ENCODE results near the gene FLT3LG. TPM values are rescaled to one million over a fixed set of nuclear protein-coding genes. Genes with fewer than 3 reads are reported as not detected.

The FLT3LG gene
- 1 to 10 TPM; 4.4 to 6.8 (median 4.9) TPM for total RNA-seq
- polyA plus RNA-seq: 6.6 TPM
- long read RNA-seq, donor 1, partial matches to known transcripts: 1 of 3 reads
- long read RNA-seq, donor 1, other reads (novel, unspliced or antisense): 1 of 3 reads
- long read RNA-seq, donor 2, partial matches to known transcripts: 0 of 1 reads
- long read RNA-seq, donor 2, other reads (novel, unspliced or antisense): 1 of 1 reads
- long read RNA-seq, donor 3: 0 reads
- long read RNA-seq, donor 4, partial matches to known transcripts: 0 of 1 reads
- long read RNA-seq, donor 4, other reads (novel, unspliced or antisense): 0 of 1 reads

GRCh38 chr19:49473868-49474541, at the start of gene FLT3LG:
Gene FLT3LG (plus strand): TSS chr19:49474215. CDS start chr19:49474640, 425 bp downstream.
- ATAC-seq (peak; percentile 72 to 75), DNase-seq (peak; percentile 77 to 91 (median 91))
- H3K27ac ChIP-seq (ENCODE audit: low read length): peak within 1 kb of the TSS; percentile 71
- intact Hi-C loops (cut with DNase I): loop anchor here in 2 of 4 donors (2.0 kb wide), 1 partner anchor 73 kb away; no protein-coding TSS in a partner anchor
- peak within 1 kb of the TSS; percentile 47 for H3K4me3 ChIP-seq (ENCODE audit: low read length)
- no peaks in the 10 kb centered on the region for H3K4me1 ChIP-seq (ENCODE audit: control insufficient read depth, insufficient read depth, low read length)
- 1% methylated on average over 33 of the region's 33 CpGs for WGBS
- H3K27me3 ChIP-seq (ENCODE audit: control insufficient read depth, insufficient read depth): no peaks in the 10 kb centered on the region
- H3K9me3 ChIP-seq (ENCODE audit: control insufficient read depth, low read length): no peaks in the 10 kb centered on the region

- Histone ChIP-seq H3K9me3 (ENCODE audit: control insufficient read depth, low read length) (no peaks in the 10 kb centered on the region), H3K4me3 (ENCODE audit: low read length) (no peak within 1 kb of the TSS), H3K4me1 (ENCODE audit: control insufficient read depth, insufficient read depth, low read length) (no peaks in the 10 kb centered on the region), H3K27me3 (ENCODE audit: control insufficient read depth, insufficient read depth) (no peaks in the 10 kb centered on the region), H3K27ac (ENCODE audit: low read length) (no peak within 1 kb of the TSS)
- ATAC-seq: no peak
- 60% methylated on average over 7 of the region's 7 CpGs for WGBS
- DNase-seq: peak in 1 of 3 donors; percentile 16
- intact Hi-C loops (cut with DNase I): loop anchor here in 1 of 4 donors (5.0 to 10.0 kb wide), 2 partner anchors 33 to 200 kb away; no protein-coding TSS in a partner anchor
Observed at GRCh38 chr19:49425178-49425577, 48.8 kb upstream of the FLT3LG start, which contains the start of gene GFY. Gene GFY (plus strand): TSS chr19:49425388. CDS start chr19:49426431, 1,043 bp downstream.

- Histone ChIP-seq H3K9me3 (ENCODE audit: control insufficient read depth, low read length) (no peaks in the 10 kb centered on the region), H3K27ac (ENCODE audit: low read length) (no peak overlapping the region), H3K4me1 (ENCODE audit: control insufficient read depth, insufficient read depth, low read length) (no peaks in the 10 kb centered on the region), H3K27me3 (ENCODE audit: control insufficient read depth, insufficient read depth) (no peaks in the 10 kb centered on the region), H3K4me3 (ENCODE audit: low read length) (no peak overlapping the region)
- intact Hi-C loops (cut with DNase I): loop anchor here in 1 of 4 donors (5.0 to 10.0 kb wide), 2 partner anchors 34 to 201 kb away; no protein-coding TSS in a partner anchor
- peak in 1 of 3 donors; percentile 52 for DNase-seq
- ATAC-seq: no peak
- 3% methylated on average over 30 of the region's 30 CpGs for WGBS
Observed at GRCh38 chr19:49425922-49426592, 48.0 kb upstream of the FLT3LG start.

GRCh38 chr19:49427339-49427738, 46.7 kb upstream of the FLT3LG start:
- DNase-seq (peak in 1 of 3 donors; percentile 40), ATAC-seq (no peak)
- Histone ChIP-seq H3K4me1 (ENCODE audit: control insufficient read depth, insufficient read depth, low read length) (no peaks in the 10 kb centered on the region), H3K27ac (ENCODE audit: low read length) (no peak overlapping the region), H3K27me3 (ENCODE audit: control insufficient read depth, insufficient read depth) (no peaks in the 10 kb centered on the region), H3K4me3 (ENCODE audit: low read length) (no peak overlapping the region), H3K9me3 (ENCODE audit: control insufficient read depth, low read length) (no peaks in the 10 kb centered on the region)
- intact Hi-C loops (cut with DNase I): loop anchor here in 1 of 4 donors (5.0 to 10.0 kb wide), 2 partner anchors 35 to 203 kb away; no protein-coding TSS in a partner anchor
- 59% methylated on average over 12 of the region's 12 CpGs for WGBS

- intact Hi-C loops (cut with DNase I): loop anchor here in 1 of 4 donors (5.0 to 10.0 kb wide), 2 partner anchors 36 to 203 kb away; no protein-coding TSS in a partner anchor
- DNase-seq (peak in 1 of 3 donors; percentile 44), ATAC-seq (no peak)
- H3K27ac ChIP-seq (ENCODE audit: low read length): no peak overlapping the region
- H3K27me3 ChIP-seq (ENCODE audit: control insufficient read depth, insufficient read depth): no peaks in the 10 kb centered on the region
- H3K4me1 ChIP-seq (ENCODE audit: control insufficient read depth, insufficient read depth, low read length): no peaks in the 10 kb centered on the region
- peak overlapping the region; percentile 11 for H3K4me3 ChIP-seq (ENCODE audit: low read length)
- no peaks in the 10 kb centered on the region for H3K9me3 ChIP-seq (ENCODE audit: control insufficient read depth, low read length)
- 2% methylated on average over 45 of the region's 45 CpGs for WGBS
Observed at GRCh38 chr19:49427855-49428546, 46.0 kb upstream of the FLT3LG start.

GRCh38 chr19:49428547-49429451, 45.2 kb upstream of the FLT3LG start:
- Histone ChIP-seq H3K27me3 (ENCODE audit: control insufficient read depth, insufficient read depth) (no peaks in the 10 kb centered on the region), H3K4me3 (ENCODE audit: low read length) (peak overlapping the region; percentile 11), H3K9me3 (ENCODE audit: control insufficient read depth, low read length) (no peaks in the 10 kb centered on the region), H3K4me1 (ENCODE audit: control insufficient read depth, insufficient read depth, low read length) (no peaks in the 10 kb centered on the region), H3K27ac (ENCODE audit: low read length) (no peak overlapping the region)
- 11% methylated on average over 29 of the region's 29 CpGs for WGBS
- DNase-seq (no peak), ATAC-seq (no peak)
- intact Hi-C loops (cut with DNase I): loop anchor here in 1 of 4 donors (5.0 to 10.0 kb wide), 2 partner anchors 36 to 204 kb away; no protein-coding TSS in a partner anchor

- peak in 1 of 3 donors; percentile 30 for DNase-seq
- Histone ChIP-seq H3K4me1 (ENCODE audit: control insufficient read depth, insufficient read depth, low read length) (no peaks in the 10 kb centered on the region), H3K4me3 (ENCODE audit: low read length) (no peak overlapping the region), H3K27ac (ENCODE audit: low read length) (no peak overlapping the region), H3K9me3 (ENCODE audit: control insufficient read depth, low read length) (no peaks in the 10 kb centered on the region), H3K27me3 (ENCODE audit: control insufficient read depth, insufficient read depth) (no peaks in the 10 kb centered on the region)
- intact Hi-C loops (cut with DNase I): no loop called here
- 77% methylated on average over 9 of the region's 9 CpGs for WGBS
- no peak for ATAC-seq
Observed at GRCh38 chr19:49430172-49430677, 43.8 kb upstream of the FLT3LG start.

GRCh38 chr19:49430678-49431329, 43.2 kb upstream of the FLT3LG start:
- WGBS: 64% methylated on average over 28 of the region's 28 CpGs
- DNase-seq (peak in 1 of 3 donors; percentile 21), ATAC-seq (no peak)
- Histone ChIP-seq H3K9me3 (ENCODE audit: control insufficient read depth, low read length) (no peaks in the 10 kb centered on the region), H3K4me1 (ENCODE audit: control insufficient read depth, insufficient read depth, low read length) (no peaks in the 10 kb centered on the region), H3K27me3 (ENCODE audit: control insufficient read depth, insufficient read depth) (no peaks in the 10 kb centered on the region), H3K27ac (ENCODE audit: low read length) (no peak overlapping the region), H3K4me3 (ENCODE audit: low read length) (no peak overlapping the region)
- intact Hi-C loops (cut with DNase I): no loop called here

GRCh38 chr19:49431330-49431749, 42.7 kb upstream of the FLT3LG start:
- intact Hi-C loops (cut with DNase I): no loop called here
- WGBS: 51% methylated on average over 29 of the region's 29 CpGs
- Histone ChIP-seq H3K27ac (ENCODE audit: low read length) (no peak overlapping the region), H3K9me3 (ENCODE audit: control insufficient read depth, low read length) (no peaks in the 10 kb centered on the region), H3K4me3 (ENCODE audit: low read length) (no peak overlapping the region), H3K4me1 (ENCODE audit: control insufficient read depth, insufficient read depth, low read length) (no peaks in the 10 kb centered on the region), H3K27me3 (ENCODE audit: control insufficient read depth, insufficient read depth) (no peaks in the 10 kb centered on the region)
- no peak for ATAC-seq
- DNase-seq: peak in 1 of 3 donors; percentile 52

Data from right cardiac atrium (tissue), 5 donors.